Stimulated activated CD4-positive, alpha-beta T cell treated with anti-CD3 and anti-CD28 coated beads, Interleukin-4, amount 100 ng/mL, for 1 hour (primary cell): ENCODE measurements around the gene HEY2.
"Not testable (repeated sequence)": the region's sequence is repeated elsewhere in the genome, so short reads cannot be mapped to it uniquely, and the experiment has no call there.

Experiments used
- DNase-seq: peaks from one replicate; pipeline ENCODE4 v3.0.0-alpha.2; 2020

Gene HEY2

GRCh38 chr6:125797120-125797885, 47.9 kb downstream of the HEY2 start:
- no peak for DNase-seq

- DNase-seq = no peak
Measured at GRCh38 chr6:125797886-125798444, 48.5 kb downstream of the HEY2 start.

- DNase-seq = no peak
Measured at GRCh38 chr6:125798734-125799508, 49.5 kb downstream of the HEY2 start.

GRCh38 chr6:125802383-125802782, 53.0 kb downstream of the HEY2 start:
- DNase-seq = no peak

GRCh38 chr6:125802943-125803377, 53.5 kb downstream of the HEY2 start:
- DNase-seq = no peak

- no peak for DNase-seq
Measured at GRCh38 chr6:125804264-125804663, 54.8 kb downstream of the HEY2 start.

GRCh38 chr6:125804866-125805425, 55.5 kb downstream of the HEY2 start:
- not testable (repeated sequence) for DNase-seq

GRCh38 chr6:125806813-125807212, 57.4 kb downstream of the HEY2 start:
- DNase-seq = no peak

GRCh38 chr6:125807293-125807692, 57.9 kb downstream of the HEY2 start:
- no peak for DNase-seq

GRCh38 chr6:125808060-125808459, 58.6 kb downstream of the HEY2 start:
- DNase-seq = no peak

- no peak for DNase-seq
Measured at GRCh38 chr6:125808591-125808990, 59.2 kb downstream of the HEY2 start.

- DNase-seq = no peak
Measured at GRCh38 chr6:125809570-125810170, 60.2 kb downstream of the HEY2 start.

- no peak for DNase-seq
Measured at GRCh38 chr6:125810445-125810844, 61.0 kb downstream of the HEY2 start.
